SHP77 treated with DMSO at 0.1 percent for 48 hours (cell line): ENCODE results near the gene EFNB3.
A peak's percentile ranks its signal among the peaks of the same experiment; 100 is the strongest.

Experiments used
- DNase-seq: peaks from one replicate; lab custom pipeline; 2025; lab: John Stamatoyannopoulos, UW

The EFNB3 gene

GRCh38 chr17:7700510-7700909 is 4.5 kb upstream of the EFNB3 start:
- no peak for DNase-seq

- DNase-seq, result no peak
Measured at GRCh38 chr17:7701681-7702080, 3.3 kb upstream of the EFNB3 start.

- DNase-seq, result no peak
Measured at GRCh38 chr17:7702776-7703175, 2.2 kb upstream of the EFNB3 start.

GRCh38 chr17:7703584-7704479 is 1.2 kb upstream of the EFNB3 start:
- DNase-seq, result peak; percentile 11

- DNase-seq, result no peak
Measured at GRCh38 chr17:7705269-7706255, 560 bp downstream of the EFNB3 start.

- DNase-seq, result no peak
Measured at GRCh38 chr17:7706631-7707354, 1.8 kb downstream of the EFNB3 start.

- no peak for DNase-seq
Measured at GRCh38 chr17:7707446-7707845, 2.4 kb downstream of the EFNB3 start.

GRCh38 chr17:7707858-7708750 is 3.1 kb downstream of the EFNB3 start:
- no peak for DNase-seq

GRCh38 chr17:7709031-7709430 is 4.0 kb downstream of the EFNB3 start:
- DNase-seq, result no peak

GRCh38 chr17:7710301-7710700 is 5.3 kb downstream of the EFNB3 start:
- DNase-seq, result no peak

- DNase-seq, result no peak
Measured at GRCh38 chr17:7711051-7711755, 6.2 kb downstream of the EFNB3 start.

GRCh38 chr17:7712111-7712771 is 7.2 kb downstream of the EFNB3 start:
- no peak for DNase-seq

- DNase-seq, result no peak
Measured at GRCh38 chr17:7713782-7714181, 8.8 kb downstream of the EFNB3 start.

GRCh38 chr17:7714721-7715594 is 10.0 kb downstream of the EFNB3 start:
- DNase-seq, result no peak

- DNase-seq, result no peak
Measured at GRCh38 chr17:7715936-7716886, 11.2 kb downstream of the EFNB3 start.

- peak; percentile 94 for DNase-seq
Measured at GRCh38 chr17:7716901-7717755, 12.1 kb downstream of the EFNB3 start, which contains the start of gene DNAH2. Gene DNAH2, plus strand, starts transcription at chr17:7717744. Its CDS starts 1,991 bp downstream, at chr17:7719735.
